Neuron (in vitro differentiated cells): ENCODE data around the gene IFNGR2.
"Not testable (repeated sequence)": the region's sequence is repeated elsewhere in the genome, so short reads cannot be mapped to it uniquely, and the experiment has no call there.

Experiments used
- H2AFZ ChIP-seq: one replicate; pipeline ENCODE4 v1.6.1; 2013; ENCODE audit warnings: low read depth, mild to moderate bottlenecking, inconsistent platforms, low read length, moderate library complexity
- H3K27me3 ChIP-seq: one replicate; pipeline ENCODE4 v1.6.1; 2013; ENCODE audit warnings: low read length; ENCODE audit not compliant: insufficient read depth
- H3K36me3 ChIP-seq: one replicate; pipeline ENCODE4 v1.6.1; 2013; ENCODE audit warnings: low read length; ENCODE audit not compliant: insufficient read depth
- H3K4me1 ChIP-seq: one replicate; pipeline ENCODE4 v1.6.1; 2013; ENCODE audit warnings: low read length; ENCODE audit not compliant: insufficient read depth
- H3K4me3 ChIP-seq: 2 replicates; pipeline ENCODE4 v1.5.1; 2013; ENCODE audit warnings: mild to moderate bottlenecking, low read length, moderate library complexity
- H3K9me3 ChIP-seq: one replicate; pipeline ENCODE4 v1.6.1; 2013; ENCODE audit warnings: low read length

Gene IFNGR2

GRCh38 chr21:33441489-33442477 lies 38.6 kb downstream of the IFNGR2 start:
- no peak overlapping the region for H2AFZ ChIP-seq
- no peaks in the 10 kb centered on the region for H3K4me1 ChIP-seq
- no peaks in the 10 kb centered on the region for H3K9me3 ChIP-seq
- no peaks in the 10 kb centered on the region for H3K27me3 ChIP-seq
- H3K36me3 ChIP-seq = peaks cover 13% of the 10 kb centered on the region
- no peak overlapping the region for H3K4me3 ChIP-seq

DNA sequence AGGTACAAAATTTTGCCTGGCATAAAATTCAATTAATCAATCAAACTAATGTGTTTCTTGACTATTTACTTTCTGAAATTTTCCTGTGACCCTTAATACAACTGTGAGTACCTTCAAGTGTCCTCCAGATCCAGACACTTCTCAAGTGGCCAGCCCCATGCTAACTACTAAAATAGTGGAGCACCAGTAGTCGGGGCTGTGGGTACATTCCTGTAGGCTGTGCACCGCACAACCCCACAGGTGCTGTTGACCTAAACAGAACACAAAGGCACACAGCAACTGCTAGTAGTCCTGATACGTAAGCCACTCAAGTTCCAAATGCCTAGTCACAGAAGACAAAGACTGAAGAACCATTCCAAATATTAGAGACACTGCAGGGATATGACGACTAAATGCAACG lies 40.0 kb downstream of the IFNGR2 start:
- H3K4me1 ChIP-seq = no peaks in the 10 kb centered on the region
- no peaks in the 10 kb centered on the region for H3K27me3 ChIP-seq
- H3K9me3 ChIP-seq = no peaks in the 10 kb centered on the region
- H3K4me3 ChIP-seq = no peak overlapping the region
- peaks cover 5% of the 10 kb centered on the region for H3K36me3 ChIP-seq
- no peak overlapping the region for H2AFZ ChIP-seq

- Histone ChIP-seq H3K4me1 (no peaks in the 10 kb centered on the region), H2AFZ (no peak overlapping the region), H3K36me3 (no peaks in the 10 kb centered on the region), H3K27me3 (no peaks in the 10 kb centered on the region), H3K9me3 (no peaks in the 10 kb centered on the region), H3K4me3 (no peak overlapping the region)
Observed at GRCh38 chr21:33444499-33444898, 41.3 kb downstream of the IFNGR2 start.

DNA sequence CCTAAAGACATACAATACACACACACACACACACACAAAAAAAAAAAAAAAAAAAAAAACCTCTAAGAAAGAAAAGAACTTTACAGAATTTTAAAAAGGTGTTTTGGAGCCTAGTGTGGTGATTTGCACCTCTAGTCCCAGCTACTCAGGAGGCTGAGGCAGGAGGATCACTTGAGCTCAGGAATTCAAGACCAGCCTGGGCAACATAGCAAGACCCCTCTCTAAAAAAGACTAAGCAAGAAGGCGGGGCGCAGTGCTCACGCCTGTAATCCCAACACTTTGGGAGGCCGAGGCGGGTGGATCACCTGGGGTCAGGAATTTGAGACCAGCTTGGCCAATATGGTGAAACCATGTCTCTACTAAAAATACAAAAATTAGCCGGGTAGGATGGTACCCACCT lies 43.4 kb downstream of the IFNGR2 start:
- not testable (repeated sequence) for H3K4me3 ChIP-seq, H3K27me3 ChIP-seq, H3K36me3 ChIP-seq, H3K9me3 ChIP-seq, H2AFZ ChIP-seq, H3K4me1 ChIP-seq

GRCh38 chr21:33449616-33450015 lies 46.4 kb downstream of the IFNGR2 start:
- Histone ChIP-seq H3K4me3 (no peak overlapping the region), H3K9me3 (no peaks in the 10 kb centered on the region), H3K4me1 (no peaks in the 10 kb centered on the region), H2AFZ (no peak overlapping the region), H3K27me3 (no peaks in the 10 kb centered on the region), H3K36me3 (peaks cover 6% of the 10 kb centered on the region)

- no peaks in the 10 kb centered on the region for H3K4me1 ChIP-seq
Observed at GRCh38 chr21:33451634-33452071, 48.4 kb downstream of the IFNGR2 start.

DNA sequence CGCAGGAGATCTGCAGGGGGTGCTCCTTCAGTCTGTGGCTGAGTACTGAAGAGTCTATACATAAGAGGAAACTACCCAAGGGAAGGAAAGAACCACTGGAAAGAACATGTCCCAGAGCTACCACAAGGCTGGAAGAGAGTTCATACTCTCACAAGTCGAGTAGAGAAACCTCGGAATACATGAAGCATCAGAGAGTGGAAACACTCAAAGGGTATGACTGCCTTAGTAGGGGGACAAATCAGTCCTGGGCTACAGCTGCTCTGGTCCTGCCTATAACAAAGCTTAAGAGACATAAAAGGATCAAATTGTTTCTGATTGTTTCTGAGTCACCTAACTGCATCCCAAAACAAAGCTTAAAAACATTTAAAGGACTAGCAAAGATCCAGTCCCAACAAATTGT lies 49.1 kb downstream of the IFNGR2 start:
- peaks cover 8% of the 10 kb centered on the region for H3K36me3 ChIP-seq
- H3K27me3 ChIP-seq = no peaks in the 10 kb centered on the region
- no peaks in the 10 kb centered on the region for H3K9me3 ChIP-seq
- H2AFZ ChIP-seq = no peak overlapping the region
- H3K4me3 ChIP-seq = no peak overlapping the region
- H3K4me1 ChIP-seq = no peaks in the 10 kb centered on the region

More at GRCh38 chr21:33451634-33452071, 48.4 kb downstream of the IFNGR2 start:
- H2AFZ ChIP-seq = no peak overlapping the region
- no peaks in the 10 kb centered on the region for H3K9me3 ChIP-seq
- H3K27me3 ChIP-seq = no peaks in the 10 kb centered on the region
- peaks cover 8% of the 10 kb centered on the region for H3K36me3 ChIP-seq
- no peak overlapping the region for H3K4me3 ChIP-seq

DNA sequence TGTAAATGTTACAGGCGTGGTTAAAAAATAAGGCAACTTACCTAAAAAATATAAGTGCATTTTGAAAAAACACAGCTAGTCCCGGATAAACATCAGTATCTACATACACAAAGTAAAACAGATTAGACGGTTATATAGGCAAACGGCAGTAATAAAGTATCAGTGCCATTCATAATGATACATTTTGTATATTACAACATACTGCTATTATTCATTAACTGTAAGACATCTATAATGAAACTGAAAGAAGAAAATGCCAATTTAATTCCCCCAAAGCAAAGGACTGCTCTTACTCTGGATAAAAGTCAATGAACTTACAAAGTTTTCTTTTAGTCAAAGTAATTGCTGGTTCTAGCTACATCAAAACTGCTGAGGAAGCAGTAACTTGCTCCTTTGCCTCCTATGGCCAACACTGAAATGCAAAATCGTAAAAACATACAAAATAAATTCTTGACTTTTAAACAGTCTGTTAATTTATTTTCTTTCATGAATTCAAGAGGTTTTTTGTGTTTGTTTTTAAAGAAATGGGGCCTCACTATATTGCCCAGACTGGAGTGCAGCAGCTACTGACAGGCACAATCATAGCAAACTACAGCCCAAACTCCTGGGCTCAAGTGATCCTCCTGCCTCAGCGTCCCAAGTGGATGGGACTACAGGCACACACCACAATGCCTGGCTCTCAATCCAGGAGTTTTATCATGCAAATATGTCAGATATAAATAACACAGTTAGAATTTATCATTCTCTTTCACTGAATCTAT lies 52.7 kb downstream of the IFNGR2 start:
- Histone ChIP-seq H2AFZ (no peak overlapping the region), H3K27me3 (no peaks in the 10 kb centered on the region), H3K4me1 (no peaks in the 10 kb centered on the region), H3K36me3 (peaks cover 8% of the 10 kb centered on the region), H3K4me3 (no peak overlapping the region), H3K9me3 (no peaks in the 10 kb centered on the region)

- Histone ChIP-seq H3K36me3 (peaks cover 8% of the 10 kb centered on the region), H2AFZ (no peak overlapping the region), H3K27me3 (no peaks in the 10 kb centered on the region), H3K9me3 (no peaks in the 10 kb centered on the region), H3K4me3 (no peak overlapping the region), H3K4me1 (no peaks in the 10 kb centered on the region)
Observed at GRCh38 chr21:33458861-33459260, 55.6 kb downstream of the IFNGR2 start.

DNA sequence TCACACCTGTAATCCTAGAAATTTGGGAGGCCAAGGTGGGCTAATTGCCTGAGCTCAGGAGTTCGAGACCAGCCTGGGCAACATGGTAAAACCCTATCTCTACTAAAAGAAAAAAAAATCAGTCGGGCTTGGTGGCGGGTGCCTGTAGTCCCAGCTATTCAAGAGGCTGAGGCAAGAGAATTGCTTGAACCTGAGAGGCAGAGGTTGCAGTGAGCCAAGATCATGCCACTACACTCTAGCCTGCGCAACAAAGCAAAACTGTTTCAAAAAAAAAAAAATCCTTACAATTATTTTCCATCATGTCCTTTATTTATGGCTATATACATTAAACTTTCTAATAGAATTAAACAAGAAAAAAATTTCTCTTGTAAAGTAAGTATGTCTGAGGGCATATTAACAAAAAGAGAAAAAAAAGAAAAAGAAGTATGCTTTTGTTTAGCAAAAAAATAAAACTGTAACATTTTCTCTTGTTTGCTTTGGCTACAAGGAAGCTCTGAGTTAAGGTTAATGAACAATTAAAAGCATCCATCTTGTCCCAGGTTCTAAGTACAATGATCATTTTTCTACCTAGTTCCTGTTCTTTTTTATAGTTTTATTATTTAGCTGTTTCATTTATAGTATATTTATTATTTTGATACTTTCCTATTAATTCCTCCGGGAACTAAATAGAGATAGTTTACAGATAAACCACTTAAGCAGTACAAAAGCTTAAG lies 58.5 kb downstream of the IFNGR2 start:
- Histone ChIP-seq H3K4me3 (no peak overlapping the region), H2AFZ (no peak overlapping the region), H3K36me3 (peaks cover 2% of the 10 kb centered on the region), H3K9me3 (no peaks in the 10 kb centered on the region), H3K27me3 (no peaks in the 10 kb centered on the region), H3K4me1 (no peaks in the 10 kb centered on the region)

GRCh38 chr21:33469183-33469582 lies 66.0 kb downstream of the IFNGR2 start:
- H3K4me1 ChIP-seq, H3K9me3 ChIP-seq, H3K4me3 ChIP-seq, H3K27me3 ChIP-seq, H2AFZ ChIP-seq, H3K36me3 ChIP-seq: not testable (repeated sequence)

DNA sequence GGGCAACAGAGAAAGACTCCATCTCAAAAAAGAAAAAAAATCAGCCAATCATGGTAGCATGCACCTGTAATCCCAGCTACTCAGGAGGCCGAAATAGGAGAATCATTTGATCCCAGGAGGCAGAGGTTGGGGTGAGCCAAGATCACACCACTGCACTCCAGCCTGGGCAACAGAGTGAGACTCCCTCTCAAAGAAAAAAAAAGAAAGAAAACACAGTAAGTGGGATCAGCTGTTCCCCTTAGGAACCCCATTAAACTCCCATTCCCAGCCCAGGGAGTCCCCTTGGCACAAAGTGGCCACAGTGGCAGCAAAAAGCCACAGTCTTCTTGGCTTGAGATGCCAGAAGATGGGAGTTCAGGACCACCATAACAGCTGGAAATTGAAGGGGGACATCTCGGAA lies 67.5 kb downstream of the IFNGR2 start:
- Histone ChIP-seq H3K4me1 (no peaks in the 10 kb centered on the region), H3K4me3 (no peak overlapping the region), H3K9me3 (no peaks in the 10 kb centered on the region), H3K36me3 (no peaks in the 10 kb centered on the region), H3K27me3 (no peaks in the 10 kb centered on the region), H2AFZ (no peak overlapping the region)

GRCh38 chr21:33473344-33473743 lies 70.1 kb downstream of the IFNGR2 start:
- Histone ChIP-seq H3K36me3 (no peaks in the 10 kb centered on the region), H2AFZ (no peak overlapping the region), H3K27me3 (no peaks in the 10 kb centered on the region), H3K9me3 (no peaks in the 10 kb centered on the region), H3K4me1 (peaks cover 2% of the 10 kb centered on the region), H3K4me3 (no peak overlapping the region)
